GM12892 (cell line): Measurements from ENCODE around the gene SNX13.
"Not testable (repeated sequence)": the region's sequence is repeated elsewhere in the genome, so short reads cannot be mapped to it uniquely, and the experiment has no call there.

ENCODE experiments used
- POLR2A ChIP-seq: IDR thresholded peaks from 2 replicates; pipeline ENCODE4 v1.6.1; 2011; ENCODE audit warnings: low read depth, low read length, control low read depth
- POLR2AphosphoS5 ChIP-seq: IDR thresholded peaks from 2 replicates; pipeline ENCODE4 v1.6.1; 2011; ENCODE audit warnings: low read depth, low read length, control low read depth

DNA sequence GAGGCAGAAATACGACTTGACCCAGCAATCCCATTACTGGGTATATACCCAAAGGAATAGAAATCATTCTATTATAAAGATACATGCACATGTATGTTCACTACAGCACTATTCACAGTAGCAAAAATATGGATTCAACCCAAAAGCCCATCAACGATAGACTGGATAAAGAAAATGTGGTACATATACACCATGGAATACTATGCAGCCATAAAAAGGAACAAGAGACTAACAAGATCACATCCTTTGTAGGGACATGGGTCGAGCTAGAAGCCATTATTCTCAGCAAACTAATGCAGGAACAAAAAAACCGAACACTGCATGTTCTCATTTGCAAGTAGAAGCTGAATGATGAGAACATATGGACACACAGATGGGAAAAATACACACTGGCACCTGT lies 31.0 kb downstream of the SNX13 start:
- TF ChIP-seq POLR2AphosphoS5, POLR2A: not testable (repeated sequence)
